SK-MEL-5 (cell line): ENCODE results near the gene TMEM97. TPM values are rescaled to one million over a fixed set of nuclear protein-coding genes. Genes with fewer than 3 reads are reported as not detected.
A peak's percentile ranks its signal among the peaks of the same experiment; 100 is the strongest.
"Not testable (repeated sequence)": the region's sequence is repeated elsewhere in the genome, so short reads cannot be mapped to it uniquely, and the experiment has no call there.

Experiments
- DNase-seq: peaks from one replicate; pipeline ENCODE4 v3.0.0-alpha.2; 2016; ENCODE audit warnings: low read depth, low spot score
- in situ Hi-C: cut with HindIII; loops from 2 replicates; pipeline ENCODE4 v1.10.0; 2016; ENCODE audit warnings: low sequenced_read_pairs, high pct_unique_total_duplicates, low pct_unique_long_range_greater_than_20kb
- total RNA-seq: library from RNA; depleted of rRNA; stranded (reverse); fragments of >200 nt; shearing (Covaris generic); gene quantifications from 2 replicates; pipeline ENCODE4 v1.2.3, GENCODE V29; 2014

The TMEM97 gene
- total RNA-seq, 1 experiment from 2014 or later, result 44.3 TPM

DNA sequence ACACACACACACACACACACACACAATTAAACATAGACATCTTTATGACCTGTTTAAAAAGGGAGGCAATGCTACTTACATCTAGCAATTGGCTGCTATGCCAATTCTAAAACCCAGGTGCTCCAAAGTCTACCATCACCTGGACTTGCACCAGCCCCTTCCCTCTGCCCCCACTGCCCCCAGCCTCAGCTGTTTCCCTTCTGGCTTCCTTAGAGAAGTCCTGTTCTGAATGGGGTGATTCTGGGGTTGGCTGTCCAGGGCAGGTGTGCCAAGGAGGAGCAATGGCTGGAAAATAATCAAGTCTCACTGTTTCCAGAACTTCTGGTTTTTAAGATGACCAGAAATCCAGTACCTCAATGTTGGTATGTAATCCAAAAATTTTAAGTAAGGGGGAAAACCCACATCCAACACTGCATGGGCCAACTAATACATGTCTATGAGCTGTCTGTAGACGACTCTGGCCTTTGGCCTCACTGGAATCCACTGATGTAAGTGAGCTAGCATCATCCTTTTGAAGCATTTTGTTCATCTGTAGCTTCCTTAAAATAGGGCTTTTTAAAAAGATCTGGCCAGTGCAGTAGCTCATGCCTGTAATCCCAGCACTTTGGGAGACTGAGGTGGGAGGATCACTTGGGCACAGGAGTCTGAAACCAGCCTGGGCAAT is 14.2 kb downstream of the TMEM97 start:
- DNase-seq, result no peak
- in situ Hi-C loops, result no loop called here

DNA sequence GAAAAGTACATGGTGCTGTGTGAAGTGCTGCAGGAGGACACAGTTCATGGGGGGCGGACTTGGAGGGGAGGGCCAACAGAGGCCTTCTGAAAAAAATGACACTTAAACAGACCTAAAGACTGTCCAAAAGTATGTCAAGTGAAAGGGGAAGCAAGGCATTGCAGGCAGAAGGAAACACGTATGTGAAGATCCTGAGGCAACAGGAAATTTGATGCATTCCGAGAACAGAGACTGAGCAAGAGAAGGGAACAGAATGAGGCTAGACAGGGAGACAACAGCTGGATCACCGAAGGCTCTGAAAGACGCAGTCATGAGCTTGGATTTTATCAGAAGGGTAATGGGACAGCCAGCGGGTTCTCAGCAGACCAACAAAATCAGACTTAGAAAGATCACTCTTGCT is 15.2 kb downstream of the TMEM97 start:
- DNase-seq, result no peak
- in situ Hi-C loops, result no loop called here

- in situ Hi-C loops, result no loop called here
- DNase-seq, result no peak
Measured at GRCh38 chr17:28334666-28335200, 15.7 kb downstream of the TMEM97 start.

DNA sequence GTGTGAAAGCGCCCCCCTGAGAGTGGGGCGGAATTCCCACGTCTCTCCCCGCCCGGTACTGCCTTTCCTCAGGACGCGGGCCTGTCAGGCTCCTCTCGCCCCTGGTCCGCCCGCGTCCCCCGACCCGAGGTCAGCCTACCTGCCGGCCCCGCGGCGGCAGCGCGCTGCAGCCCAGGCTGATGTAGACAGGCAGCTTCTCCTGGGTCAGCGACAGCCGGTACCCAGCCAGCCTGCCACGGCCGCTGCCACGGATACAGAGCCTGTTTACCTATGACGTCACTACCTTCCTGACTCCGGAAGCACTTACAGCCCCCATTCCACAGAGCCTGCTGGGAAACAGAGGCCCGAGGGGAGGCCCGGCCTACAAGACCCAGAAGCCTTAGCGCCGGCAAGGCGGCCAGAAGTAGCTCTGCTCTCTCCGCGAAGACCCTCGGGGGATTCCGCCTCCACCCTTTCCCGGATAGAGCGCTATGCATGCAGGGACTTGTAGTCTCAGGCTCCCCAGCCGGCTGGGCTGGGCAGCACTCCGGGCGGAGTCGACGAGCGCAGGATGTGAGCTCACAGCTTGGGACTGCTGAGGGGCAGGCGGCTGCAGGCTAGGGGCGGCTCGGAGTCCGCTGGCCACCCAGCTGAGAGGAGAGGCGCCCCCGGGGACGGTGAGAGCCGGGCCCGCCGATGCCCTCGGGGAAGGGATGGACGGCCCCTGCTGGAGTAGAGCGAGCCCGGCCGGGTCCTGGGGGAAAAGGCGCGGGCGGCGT is 16.4 kb downstream of the TMEM97 start, which contains the start of the genes IFT20 and TNFAIP1:
Gene IFT20, minus strand, starts transcription at position 272 of the 758 bp plus-strand sequence. CDS start 3,487 bp downstream, outside the sequence.
Gene TNFAIP1, plus strand, starts transcription at position 561 of the 758 bp plus-strand sequence. CDS start 3,761 bp downstream, outside the sequence.
- in situ Hi-C loops, result no loop called here
- DNase-seq, result peak; percentile 100

GRCh38 chr17:28335959-28336871 is 17.2 kb downstream of the TMEM97 start:
- in situ Hi-C loops, result no loop called here
- peak; percentile 71 for DNase-seq

DNA sequence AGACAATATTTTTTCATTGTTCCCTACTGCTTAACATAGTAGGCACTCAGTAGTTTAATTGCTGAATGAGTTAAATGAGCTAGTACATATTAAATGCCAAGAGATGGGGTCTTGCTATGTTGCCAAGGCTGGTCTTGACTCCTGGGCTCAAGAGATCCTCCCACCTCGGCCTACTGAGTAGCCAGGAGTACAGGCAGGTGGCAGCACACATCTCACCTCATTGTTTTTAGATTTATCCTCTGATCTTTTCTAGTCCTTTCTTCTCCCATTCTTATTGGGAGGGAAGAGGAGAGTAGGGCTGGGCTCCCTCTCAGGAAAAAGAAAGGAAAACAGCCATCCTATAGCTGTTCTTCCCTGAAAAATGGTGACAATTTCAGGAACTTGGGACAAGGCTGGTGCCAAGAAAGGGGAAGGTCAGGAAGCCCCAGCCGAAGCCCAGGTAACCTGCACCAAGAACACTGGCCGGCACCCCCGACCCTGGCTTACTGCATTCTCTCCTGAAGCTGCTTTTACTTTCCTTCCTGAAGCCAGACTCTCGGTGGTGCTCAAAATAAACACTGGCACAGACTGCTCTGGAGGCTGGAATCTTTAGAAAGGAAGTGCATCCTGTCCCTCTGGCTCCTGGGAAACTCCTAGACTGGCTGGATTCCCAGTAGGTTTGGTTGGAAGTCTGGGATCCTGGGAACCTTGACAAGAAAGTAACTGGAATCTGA is 19.2 kb downstream of the TMEM97 start:
- no peak for DNase-seq
- in situ Hi-C loops, result no loop called here

GRCh38 chr17:28338769-28339212 is 19.8 kb downstream of the TMEM97 start:
- DNase-seq, in situ Hi-C loops: not testable (repeated sequence)

GRCh38 chr17:28339431-28339830 is 20.4 kb downstream of the TMEM97 start:
- in situ Hi-C loops, result no loop called here
- DNase-seq, result no peak

DNA sequence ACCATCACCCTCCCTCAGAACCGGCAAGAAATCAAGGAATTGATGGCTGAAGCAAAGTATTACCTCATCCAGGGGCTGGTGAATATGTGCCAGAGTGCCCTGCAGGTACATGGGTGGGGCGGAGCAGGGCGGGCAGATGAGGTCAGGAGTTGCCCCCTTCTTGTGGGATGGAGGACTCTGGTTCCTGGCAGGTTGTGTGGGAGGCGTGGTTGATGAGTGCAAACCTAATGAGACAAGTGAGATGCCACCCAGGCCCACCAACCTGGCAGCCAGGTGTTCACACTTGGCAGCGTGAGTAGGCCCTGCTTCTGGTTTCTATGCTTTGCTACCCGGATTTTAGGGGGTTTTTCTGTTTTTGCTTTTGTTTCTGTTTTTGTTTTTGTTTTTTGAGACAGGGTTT is 21.4 kb downstream of the TMEM97 start:
- DNase-seq, result no peak
- in situ Hi-C loops, result no loop called here

DNA sequence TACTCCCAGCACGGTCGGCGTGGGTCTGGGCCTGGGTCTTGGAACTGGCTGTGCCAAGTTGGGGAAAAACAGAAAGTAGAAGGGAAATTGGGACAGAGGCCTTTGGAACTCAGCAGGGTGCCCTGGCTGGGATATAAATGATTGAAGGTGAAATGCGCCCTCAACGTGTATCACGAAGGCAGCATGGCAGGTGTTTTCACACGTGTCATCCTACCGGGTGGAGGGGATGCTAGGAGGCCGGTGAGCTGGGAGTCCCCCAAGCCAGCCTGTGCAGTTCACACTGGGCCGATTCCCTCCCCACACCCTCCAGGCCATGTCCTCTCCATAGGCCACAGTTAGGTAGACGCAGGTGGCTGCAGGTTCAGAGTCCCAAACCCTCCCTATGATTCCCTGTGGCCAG is 22.5 kb downstream of the TMEM97 start:
- in situ Hi-C loops, result no loop called here

GRCh38 chr17:28342313-28342712 is 23.3 kb downstream of the TMEM97 start:
- in situ Hi-C loops, result no loop called here
- DNase-seq, result no peak

More for the DNA sequence above, 22.5 kb downstream of the TMEM97 start:
- DNase-seq, result no peak

GRCh38 chr17:28343491-28343932 is 24.5 kb downstream of the TMEM97 start:
- no peak for DNase-seq
- in situ Hi-C loops, result no loop called here

GRCh38 chr17:28344011-28344410 is 25.0 kb downstream of the TMEM97 start:
- DNase-seq, result no peak
- in situ Hi-C loops, result no loop called here

DNA sequence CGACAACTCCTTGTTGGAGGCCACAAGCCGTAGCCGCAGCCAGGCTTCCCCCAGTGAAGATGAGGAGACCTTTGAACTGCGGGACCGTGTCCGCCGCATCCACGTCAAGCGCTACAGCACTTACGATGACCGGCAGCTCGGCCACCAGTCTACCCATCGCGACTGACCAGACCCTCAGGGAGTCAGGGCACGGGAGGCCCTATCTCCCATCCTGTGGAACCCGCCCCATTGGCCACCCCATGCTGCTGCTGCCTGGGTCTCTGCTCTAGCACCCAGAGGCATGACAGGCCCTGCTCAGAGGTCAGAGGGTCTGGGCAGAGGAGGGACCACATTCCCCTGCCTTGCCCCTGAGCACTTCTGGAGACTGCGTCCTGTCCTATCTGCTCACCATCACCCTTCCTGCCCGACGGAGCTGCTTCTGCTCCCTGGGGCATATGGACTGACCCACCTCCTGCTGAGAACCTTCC is 25.5 kb downstream of the TMEM97 start:
- in situ Hi-C loops, result no loop called here
- DNase-seq, result no peak

DNA sequence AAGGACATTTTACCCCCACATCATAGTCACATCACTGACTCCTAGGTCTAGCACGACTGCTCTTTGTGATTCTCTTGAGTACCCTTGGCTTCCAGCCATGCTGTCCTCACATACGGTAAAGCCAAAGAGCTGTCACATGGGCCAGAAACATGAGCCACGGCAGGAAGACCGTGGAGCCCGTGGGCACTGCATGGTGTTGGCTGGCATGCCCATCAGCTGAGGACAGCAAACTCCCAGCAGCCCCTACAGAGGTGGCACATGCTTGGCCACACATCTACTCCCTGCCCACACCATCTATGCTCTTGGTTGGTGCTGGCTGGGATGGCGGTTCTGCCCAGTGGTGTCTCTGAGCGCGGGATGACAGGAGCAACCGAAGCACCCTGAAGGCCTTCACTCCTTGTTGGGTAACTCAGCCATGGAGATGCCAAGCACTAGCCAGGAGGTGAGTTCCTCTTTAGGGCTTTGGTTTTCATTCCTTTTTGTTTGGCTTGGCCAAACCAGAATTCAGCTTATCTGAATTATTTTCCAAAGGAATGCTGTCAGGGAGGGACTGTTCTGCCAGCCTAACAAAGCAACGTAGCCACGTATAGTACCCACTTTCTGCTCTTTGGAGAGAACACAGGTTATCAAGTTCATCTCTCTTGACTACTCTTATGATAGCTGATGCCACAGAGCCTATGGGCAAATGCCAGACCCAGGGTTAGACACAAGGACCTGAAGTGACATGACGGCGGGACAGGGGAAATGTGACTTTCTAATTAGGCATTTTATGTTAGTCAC is 26.6 kb downstream of the TMEM97 start:
- in situ Hi-C loops, result no loop called here
- no peak for DNase-seq

- in situ Hi-C loops, result no loop called here
- DNase-seq, result no peak
Measured at GRCh38 chr17:28346199-28346580, 27.2 kb downstream of the TMEM97 start.
